Stomach (tissue), 9 donors: Measurements from ENCODE around the gene FAM83E. TPM values are rescaled to one million over a fixed set of nuclear protein-coding genes. Genes with fewer than 3 reads are reported as not detected.

Experiments
- DNase-seq, 2 donors: peaks; one replicate each; pipeline versions ENCODE4 v3.0.0 to v3.0.0-alpha.2; 2013 to 2019
- H3K27ac ChIP-seq, 5 donors: fragments of 200-600 bp in 4 of 5; sonication (generic) in 4 of 5; one replicate each; pipeline ENCODE4 v1.5.1; 2013 to 2019; ENCODE audit warnings: mild to moderate bottlenecking in 1 of 5, moderate library complexity in 1 of 5
- H3K27me3 ChIP-seq, 3 donors: fragments of 200-600 bp; sonication (generic); one replicate each; pipeline ENCODE4 v1.5.1; 2017 to 2019; ENCODE audit warnings: mixed run types in 1 of 3
- H3K36me3 ChIP-seq, 4 donors: fragments of 200-600 bp; sonication (generic); 1 replicate in 3 of 4; 2 replicates in 1 of 4; pipeline ENCODE4 v1.5.1; 2016 to 2019
- H3K4me1 ChIP-seq, 4 donors: fragments of 200-600 bp; sonication (generic); one replicate each; pipeline ENCODE4 v1.5.1; 2016 to 2019
- H3K4me3 ChIP-seq, 4 donors: fragments of 200-600 bp; sonication (generic) in 3 of 4; one replicate each; pipeline ENCODE4 v1.5.1; 2016 to 2019; ENCODE audit warnings: mild to moderate bottlenecking in 1 of 4
- H3K9me3 ChIP-seq, 4 donors: fragments of 200-600 bp; sonication (generic); one replicate each; pipeline ENCODE4 v1.5.1; 2016 to 2019
- CTCF ChIP-seq, 7 experiments: fragments of 450-650 bp in 4 of 7; fragments of 200-600 bp in 3 of 7; sonication (generic) in 3 of 7; IDR thresholded peaks; one replicate each; pipeline ENCODE4 v1.5.1; 2016 to 2019; ENCODE audit warnings: antibody characterized with exemption in 7 of 7, control low read depth in 2 of 7, mild to moderate bottlenecking in 1 of 7
- EP300 ChIP-seq: sonication (generic); formaldehyde crosslinking; IDR thresholded peaks from one replicate; pipeline ENCODE4 v1.6.1; 2017; ENCODE audit warnings: antibody characterized with exemption
- POLR2A ChIP-seq, 4 donors: fragments of 450-650 bp; IDR thresholded peaks; one replicate each; pipeline ENCODE4 v1.6.1; 2016; ENCODE audit warnings: antibody characterized with exemption in 4 of 4, control low read depth in 2 of 4, mild to moderate bottlenecking in 1 of 4, moderate library complexity in 1 of 4
- POLR2AphosphoS5 ChIP-seq, 3 donors: sonication (generic); formaldehyde crosslinking; IDR thresholded peaks; one replicate each; pipeline ENCODE4 v1.6.1; 2016; ENCODE audit warnings: antibody characterized with exemption in 3 of 3
- WGBS, 5 donors: extraction: QIAGEN DNeasy Blood & Tissue Kit in 3 of 5; methylation state at CpG; one replicate each; pipeline versions ENCODE4 v1.1.5 to v1.1.7; 2013 to 2018; 5-methylcytosine and 5-hydroxymethylcytosine counted together
- intact Hi-C: fragments of 100-400 bp; cut with DNase I; formaldehyde crosslinking; loops from one replicate; pipeline ENCODE4 v1.15.1; 2023; ENCODE audit warnings: low total_unique reads
- polyA plus RNA-seq, 3 donors: library from polyadenylated mRNA; stranded (reverse); fragments of 200-250 nt; gene quantifications; one replicate each; pipeline ENCODE4 v1.2.3, GENCODE V29; 2013
- total RNA-seq, 5 donors: library from RNA; depleted of rRNA; stranded (reverse); fragments of >200 nt; gene quantifications; one replicate each; pipeline versions ENCODE4 v1.1.0 to v1.2.3, GENCODE V29; 2014 to 2016
- donor health status: healthy with polysubstance abuse.
- donor health status: Bipolar disorder and iron deficiency.
- donor health status: healthy.

The FAM83E gene
- total and polyA plus RNA-seq, 8 donors = 13.3 to 275 (median 46.3) TPM

GRCh38 chr19:48644839-48645619, 30.2 kb upstream of the FAM83E start:
- intact Hi-C loops = loop anchor here (10.0 kb wide), 1 partner anchor 100 kb away; the partner anchor contains the start of genes IZUMO1 and RASIP1
- Histone ChIP-seq H3K4me1 (peaks cover 14 to 37% (median 28%) of the 10 kb centered on the region in 4 donors), H3K9me3 (no peaks in the 10 kb centered on the region), H3K27ac (peak overlapping the region; percentile 79 to 95 (median 92)), H3K27me3 (no peaks in the 10 kb centered on the region), H3K36me3 (no peaks in the 10 kb centered on the region), H3K4me3 (peak overlapping the region; percentile 50 to 65 (median 57))
- 1 to 5% (median 4%) methylated on average over 16 to 25 of the region's 25 CpGs for WGBS, 5 donors
- DNase-seq = peak; percentile 83 to 92
- TF ChIP-seq POLR2AphosphoS5 (IDR thresholded peaks at IDR 0.05) (no peak), EP300 (no peak), CTCF (IDR thresholded peaks at IDR 0.05) (no peak), POLR2A (IDR thresholded peaks at IDR 0.05) (no peak)

GRCh38 chr19:48644355-48644754, 29.5 kb upstream of the FAM83E start:
- Histone ChIP-seq H3K4me3 (peak overlapping the region; percentile 50 to 65 (median 57)), H3K36me3 (no peaks in the 10 kb centered on the region), H3K4me1 (peaks cover 19 to 44% (median 31%) of the 10 kb centered on the region in 4 donors), H3K27me3 (no peaks in the 10 kb centered on the region), H3K9me3 (no peaks in the 10 kb centered on the region), H3K27ac (peak overlapping the region in 2 of 5 donors; percentile 93 to 95)
- intact Hi-C loops = loop anchor here (10.0 kb wide), 1 partner anchor 100 kb away; the partner anchor contains the start of genes IZUMO1 and RASIP1
- 71 to 80% (median 76%) methylated on average over 4 of the region's 4 CpGs for WGBS, 5 donors
- no peak for TF ChIP-seq POLR2AphosphoS5 (IDR thresholded peaks at IDR 0.05)
- no peak for TF ChIP-seq EP300
- no peak for TF ChIP-seq POLR2A (IDR thresholded peaks at IDR 0.05)
- no peak for TF ChIP-seq CTCF (IDR thresholded peaks at IDR 0.05)
- peak in 1 of 2 donors; percentile 39 for DNase-seq

DNA sequence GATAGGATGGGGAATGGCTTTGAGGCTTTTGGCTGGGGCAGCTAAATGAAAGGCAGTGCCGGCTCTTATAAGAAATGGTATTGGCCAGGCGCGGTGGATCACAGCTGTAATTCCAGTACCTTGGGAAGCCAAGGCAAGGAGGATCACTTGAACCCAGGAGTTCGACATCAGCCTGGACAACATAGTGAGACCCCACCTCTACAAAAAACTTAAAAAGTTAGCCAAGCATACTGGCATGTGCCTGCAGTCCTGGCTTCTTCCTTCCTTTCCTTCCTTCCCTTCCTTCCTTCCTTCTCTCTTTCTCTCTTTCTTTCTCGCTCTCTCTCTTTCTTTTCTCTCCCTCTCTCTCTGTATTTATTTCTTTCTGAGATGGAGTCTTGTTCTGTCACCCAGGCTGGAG, 28.0 kb upstream of the FAM83E start:
- no peak overlapping the region for H3K27ac ChIP-seq
- no peak for TF ChIP-seq CTCF (IDR thresholded peaks at IDR 0.05)
- no peaks in the 10 kb centered on the region for H3K9me3 ChIP-seq
- H3K36me3 ChIP-seq = no peaks in the 10 kb centered on the region
- DNase-seq = no peak
- WGBS, 5 donors = 85 to 100% (median 89%) methylated on average over 5 of the region's 5 CpGs
- H3K27me3 ChIP-seq = no peaks in the 10 kb centered on the region
- H3K4me1 ChIP-seq = peaks cover 26 to 55% (median 43%) of the 10 kb centered on the region in 4 donors
- H3K4me3 ChIP-seq = no peak overlapping the region
- intact Hi-C loops = loop anchor here (10.0 kb wide), 1 partner anchor 102 kb away; the partner anchor contains the start of genes IZUMO1 and RASIP1

DNA sequence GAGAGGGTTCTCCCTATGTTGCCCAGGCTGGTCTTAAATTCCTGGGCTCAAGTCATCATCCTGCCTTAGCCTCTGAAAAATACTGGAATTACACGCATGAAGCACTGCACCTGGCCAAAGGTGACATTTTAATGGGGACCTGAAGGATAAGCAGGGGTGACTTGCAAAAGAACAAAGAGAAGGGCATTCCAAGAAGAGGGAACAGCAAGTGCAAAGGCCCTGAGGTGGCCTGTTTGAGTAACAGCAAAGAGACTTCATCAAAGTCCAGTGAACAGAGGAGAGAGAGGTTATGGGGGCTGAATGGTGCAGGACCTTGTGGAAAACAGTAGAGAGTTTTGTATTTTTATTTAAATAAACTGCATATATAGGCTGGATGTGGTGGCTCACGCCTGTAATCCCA, 27.0 kb upstream of the FAM83E start:
- Histone ChIP-seq H3K4me3 (no peak overlapping the region), H3K36me3 (no peaks in the 10 kb centered on the region), H3K9me3 (no peaks in the 10 kb centered on the region), H3K27ac (no peak overlapping the region), H3K4me1 (peaks cover 27 to 58% (median 47%) of the 10 kb centered on the region in 4 donors), H3K27me3 (no peaks in the 10 kb centered on the region)
- intact Hi-C loops = loop anchor here (10.0 kb wide), 1 partner anchor 103 kb away; the partner anchor contains the start of genes IZUMO1 and RASIP1
- 94 to 97% (median 96%) methylated on average over 2 of the region's 2 CpGs for WGBS, 5 donors
- no peak for TF ChIP-seq POLR2AphosphoS5 (IDR thresholded peaks at IDR 0.05)
- TF ChIP-seq CTCF (IDR thresholded peaks at IDR 0.05) = no peak
- TF ChIP-seq EP300 = no peak
- no peak for TF ChIP-seq POLR2A (IDR thresholded peaks at IDR 0.05)
- no peak for DNase-seq
